Thyroid gland (tissue), 4 donors: ENCODE measurements around the gene PSD4. TPM values are rescaled to one million over a fixed set of nuclear protein-coding genes. Genes with fewer than 3 reads are reported as not detected.
A peak's percentile ranks its signal among the peaks of the same experiment; 100 is the strongest.

Source experiments
- DNase-seq, 2 donors: peaks; one replicate each; pipeline ENCODE4 v3.0.0-alpha.2; 2019
- H3K27ac ChIP-seq, 3 donors: fragments of 200-600 bp; sonication (generic); 1 replicate in 2 of 3; 2 replicates in 1 of 3; pipeline ENCODE4 v1.5.1; 2016 to 2019; ENCODE audit warnings: mild to moderate bottlenecking in 1 of 3, moderate library complexity in 1 of 3
- H3K27me3 ChIP-seq: fragments of 200-600 bp; sonication (generic); one replicate; pipeline ENCODE4 v1.5.1; 2019
- H3K36me3 ChIP-seq, 2 donors: fragments of 200-600 bp; sonication (generic); one replicate each; pipeline ENCODE4 v1.5.1; 2016 to 2019
- H3K4me1 ChIP-seq, 2 donors: fragments of 200-600 bp; sonication (generic); one replicate each; pipeline ENCODE4 v1.5.1; 2017 to 2019
- H3K4me3 ChIP-seq, 3 donors: fragments of 200-600 bp; sonication (generic); replicated peaks in 1 of 3; 1 replicate in 2 of 3; 2 replicates in 1 of 3; pipeline ENCODE4 v1.5.1; 2016; ENCODE audit warnings: mild to moderate bottlenecking in 1 of 3
- H3K9me3 ChIP-seq: fragments of 200-600 bp; sonication (generic); one replicate; pipeline ENCODE4 v1.5.1; 2017
- CTCF ChIP-seq, 6 experiments: fragments of 200-600 bp in 3 of 6; fragments of 450-650 bp in 3 of 6; sonication (generic) in 3 of 6; IDR thresholded peaks; one replicate each; pipeline ENCODE4 v1.5.1; 2016 to 2019; ENCODE audit warnings: antibody characterized with exemption in 6 of 6, mild to moderate bottlenecking in 2 of 6, inconsistent platforms in 1 of 6, moderate library complexity in 1 of 6
- POLR2A ChIP-seq, 2 donors: fragments of 450-650 bp; IDR thresholded peaks; one replicate each; pipeline ENCODE4 v1.6.1; 2017; ENCODE audit warnings: antibody characterized with exemption in 2 of 2, mild to moderate bottlenecking in 2 of 2, moderate library complexity in 1 of 2
- WGBS, 2 donors: methylation state at CpG; one replicate each; pipeline ENCODE4 v1.1.5; 2017; 5-methylcytosine and 5-hydroxymethylcytosine counted together
- intact Hi-C: fragments of 100-400 bp; cut with DNase I; formaldehyde crosslinking; loops from one replicate; pipeline ENCODE4 v1.15.1; 2023
- total RNA-seq, 4 donors: library from RNA; depleted of rRNA; stranded (reverse); fragments of >200 nt; gene quantifications; one replicate each; pipeline ENCODE4 v1.2.3, GENCODE V29; 2016

The PSD4 gene
- total RNA-seq, 4 donors from 2014 or later = 63.7 to 136 (median 111) TPM

DNA sequence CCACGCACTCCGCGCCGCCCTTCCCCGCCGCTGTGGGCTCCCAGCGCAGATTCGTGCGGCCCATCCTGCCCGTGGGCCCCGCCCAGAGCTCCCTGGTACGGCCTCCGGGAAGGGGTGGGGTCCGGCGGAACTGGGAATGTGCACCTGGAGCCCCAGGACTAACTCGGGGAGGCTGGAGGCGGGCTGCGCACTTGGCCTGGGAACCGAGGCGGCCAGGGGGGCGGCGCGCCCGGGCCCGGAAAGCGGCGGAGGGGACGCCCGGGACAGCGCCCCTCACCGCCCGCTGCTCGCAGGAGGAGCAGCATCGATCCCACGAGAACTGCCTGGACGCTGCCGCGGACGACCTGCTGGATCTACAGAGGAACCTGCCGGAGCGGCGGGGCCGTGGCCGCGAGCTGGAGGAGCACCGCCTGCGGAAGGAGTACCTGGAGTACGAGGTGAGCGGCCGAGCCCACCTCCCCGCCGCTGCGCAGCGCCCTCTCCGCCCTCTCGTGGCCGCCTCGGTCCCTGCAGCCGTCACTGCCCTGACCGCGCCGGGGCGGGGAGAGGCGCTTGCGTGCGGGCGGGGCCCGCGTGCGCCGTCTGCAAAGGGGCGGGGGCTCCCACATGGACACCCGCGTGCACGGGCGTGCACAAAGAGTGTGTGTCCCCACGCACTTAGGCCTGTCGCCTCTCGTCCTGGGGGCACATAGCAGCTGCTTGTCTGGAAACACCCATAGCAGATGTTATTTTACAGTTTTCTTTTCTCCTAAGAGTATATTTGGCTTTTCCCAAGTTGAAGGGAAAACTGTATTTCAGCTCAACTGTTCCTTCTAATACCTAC lies 25.2 kb downstream of the PSD4 start:
- 2 to 3% methylated on average over 8 to 34 of the region's 79 CpGs for WGBS, 2 donors
- Histone ChIP-seq H3K27ac (peak overlapping the region; percentile 56 to 94 (median 84)), H3K27me3 (no peaks in the 10 kb centered on the region), H3K9me3 (no peaks in the 10 kb centered on the region), H3K36me3 (no peaks in the 10 kb centered on the region), H3K4me3 (peak overlapping the region; percentile 24 to 80 (median 62)), H3K4me1 (peaks cover 18 to 42% of the 10 kb centered on the region in 2 donors)
- intact Hi-C loops = loop anchor here (5.0 to 10.0 kb wide), 2 partner anchors 57 to 114 kb away; no protein-coding TSS in a partner anchor
- peak; percentile 90 for DNase-seq
- peak in 1 of 2 donors; percentile 85 for TF ChIP-seq POLR2A (IDR thresholded peaks at IDR 0.05)
- TF ChIP-seq CTCF (IDR thresholded peaks at IDR 0.05) = peak; percentile 61 to 98 (median 95)

- H3K27ac ChIP-seq = peak overlapping the region in 2 of 3 donors; percentile 34 to 94
- 92 to 96% methylated on average over 2 to 4 of the region's 4 CpGs for WGBS, 2 donors
- no peak for DNase-seq
- H3K4me1 ChIP-seq = peaks cover 23 to 50% of the 10 kb centered on the region in 2 donors
- TF ChIP-seq CTCF (IDR thresholded peaks at IDR 0.05) (no peak), POLR2A (IDR thresholded peaks at IDR 0.05) (no peak)
- intact Hi-C loops = loop anchor here (10.0 kb wide), 1 partner anchor 175 kb away; no protein-coding TSS in a partner anchor
- H3K36me3 ChIP-seq = no peaks in the 10 kb centered on the region
- no peaks in the 10 kb centered on the region for H3K27me3 ChIP-seq
- H3K9me3 ChIP-seq = no peaks in the 10 kb centered on the region
- H3K4me3 ChIP-seq = no peak overlapping the region
Measured at GRCh38 chr2:113200236-113200635, 26.5 kb downstream of the PSD4 start.

DNA sequence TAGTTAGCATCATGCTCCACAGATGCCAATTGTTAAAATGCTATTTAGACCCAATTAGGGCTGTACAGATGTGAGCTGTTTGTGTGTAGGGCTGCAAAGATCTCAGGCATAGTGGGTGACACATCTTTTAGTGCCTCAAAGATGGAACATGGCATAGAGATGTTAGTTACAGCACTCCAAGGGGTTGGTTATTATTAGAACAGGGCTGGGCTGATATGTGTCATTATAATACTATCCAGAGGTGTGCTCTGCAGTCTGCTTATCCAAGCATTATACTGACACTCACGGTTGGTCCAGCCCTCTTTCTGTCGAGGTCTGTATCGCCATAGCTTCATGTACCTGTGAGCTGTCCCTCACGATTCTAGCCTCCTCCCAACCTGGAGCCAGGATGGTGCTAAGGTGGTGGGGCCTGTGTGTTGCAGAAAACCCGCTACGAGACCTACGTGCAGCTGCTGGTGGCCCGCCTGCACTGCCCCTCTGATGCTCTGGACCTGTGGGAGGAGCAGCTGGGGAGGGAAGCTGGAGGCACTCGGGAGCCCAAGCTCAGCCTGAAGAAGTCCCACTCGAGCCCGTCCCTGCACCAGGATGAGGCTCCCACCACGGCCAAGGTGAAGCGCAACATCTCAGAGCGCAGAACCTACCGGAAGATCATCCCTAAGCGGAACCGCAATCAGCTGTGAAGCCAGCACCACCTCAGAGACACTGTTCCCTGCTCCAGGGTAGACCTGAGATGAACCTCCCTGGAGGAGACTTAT lies 27.1 kb downstream of the PSD4 start:
- Histone ChIP-seq H3K4me1 (peaks cover 23 to 50% of the 10 kb centered on the region in 2 donors), H3K27me3 (no peaks in the 10 kb centered on the region), H3K4me3 (no peak overlapping the region), H3K27ac (peak overlapping the region in 2 of 3 donors; percentile 84 to 94), H3K9me3 (no peaks in the 10 kb centered on the region), H3K36me3 (no peaks in the 10 kb centered on the region)
- intact Hi-C loops = loop anchor here (10.0 kb wide), 1 partner anchor 174 kb away; no protein-coding TSS in a partner anchor
- TF ChIP-seq POLR2A (IDR thresholded peaks at IDR 0.05) (no peak), CTCF (IDR thresholded peaks at IDR 0.05) (no peak)
- WGBS, 2 donors = 90 to 91% methylated on average over 16 to 17 of the region's 17 CpGs
- DNase-seq = no peak

DNA sequence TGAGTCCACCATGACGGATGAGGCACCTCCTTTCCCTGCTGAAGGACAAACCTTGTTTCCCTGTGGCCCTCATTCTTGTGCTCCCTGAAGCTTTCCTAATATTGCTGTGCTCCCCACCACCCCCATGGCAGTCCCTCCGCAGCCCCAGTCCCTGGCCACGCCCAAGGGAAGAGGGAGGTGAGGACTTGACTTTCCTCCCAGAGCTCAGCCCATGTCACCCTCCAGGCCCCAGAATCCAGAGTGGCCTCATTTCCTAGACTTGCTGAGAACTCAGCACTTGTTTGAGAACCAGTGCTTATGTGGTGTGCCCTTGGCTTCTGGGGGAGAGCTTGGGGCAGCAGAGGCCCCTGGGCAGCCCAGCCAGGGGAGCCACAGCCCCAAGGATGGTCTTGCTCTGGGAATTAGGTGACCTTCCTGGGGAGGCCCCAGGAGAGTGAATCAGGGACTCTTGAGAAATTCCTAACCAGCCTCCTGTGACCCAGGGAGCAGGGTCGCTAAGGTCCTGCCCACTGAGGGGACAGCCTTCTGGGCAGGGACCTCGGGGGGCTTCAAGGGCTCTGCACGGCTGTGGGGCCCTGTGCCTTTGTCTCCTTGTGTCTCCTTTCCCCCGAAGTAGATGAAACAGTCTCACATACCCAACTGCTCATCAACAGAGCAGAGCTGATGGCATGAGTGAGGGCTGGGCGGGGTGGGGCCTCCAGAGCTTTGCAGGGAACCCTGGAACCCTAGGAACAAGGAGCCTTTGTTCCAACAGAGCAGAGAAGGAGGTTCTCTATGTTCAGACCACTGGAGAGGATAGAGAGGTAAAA lies 27.9 kb downstream of the PSD4 start:
- no peak for TF ChIP-seq CTCF (IDR thresholded peaks at IDR 0.05)
- no peak for TF ChIP-seq POLR2A (IDR thresholded peaks at IDR 0.05)
- WGBS, 2 donors = 71 to 90% methylated on average over 5 to 6 of the region's 8 CpGs
- peaks cover 23 to 58% of the 10 kb centered on the region in 2 donors for H3K4me1 ChIP-seq
- H3K27ac ChIP-seq = peak overlapping the region; percentile 54 to 94 (median 84)
- H3K27me3 ChIP-seq = no peaks in the 10 kb centered on the region
- intact Hi-C loops = loop anchor here (10.0 kb wide), 1 partner anchor 173 kb away; no protein-coding TSS in a partner anchor
- H3K9me3 ChIP-seq = no peaks in the 10 kb centered on the region
- no peak overlapping the region for H3K4me3 ChIP-seq
- DNase-seq = no peak
- H3K36me3 ChIP-seq = no peaks in the 10 kb centered on the region
